KMS-11 (cell line): Measurements from ENCODE around the gene SERHL2.
A peak's percentile ranks its signal among the peaks of the same experiment; 100 is the strongest.
"Not testable (repeated sequence)": the region's sequence is repeated elsewhere in the genome, so short reads cannot be mapped to it uniquely, and the experiment has no call there.

ENCODE experiments used
- H2AFZ ChIP-seq: fragments of 200-600 bp; sonication (generic); 2 replicates; pipeline ENCODE4 v1.6.1; 2016; ENCODE audit warnings: antibody characterized with exemption, mixed run types, low read depth
- H3K27ac ChIP-seq: fragments of 200-600 bp; sonication (generic); 2 replicates; pipeline ENCODE4 v1.6.1; 2016; ENCODE audit warnings: mild to moderate bottlenecking, mixed run types
- H3K27me3 ChIP-seq: fragments of 200-600 bp; sonication (generic); 2 replicates; pipeline ENCODE4 v1.6.1; 2017; ENCODE audit warnings: mild to moderate bottlenecking, low read depth, mixed run types, moderate library complexity; ENCODE audit not compliant: insufficient read depth
- H3K36me3 ChIP-seq: fragments of 200-600 bp; sonication (generic); 2 replicates; pipeline ENCODE4 v1.6.1; 2017; ENCODE audit warnings: mild to moderate bottlenecking, mixed run types; ENCODE audit not compliant: insufficient read depth
- H3K4me1 ChIP-seq: fragments of 200-600 bp; sonication (generic); 2 replicates; pipeline ENCODE4 v1.6.1; 2016; ENCODE audit warnings: mild to moderate bottlenecking, low read depth, mixed run types; ENCODE audit not compliant: poor library complexity, severe bottlenecking
- H3K4me2 ChIP-seq: fragments of 200-600 bp; sonication (generic); 2 replicates; pipeline ENCODE4 v1.7.0; 2016; ENCODE audit warnings: mild to moderate bottlenecking, mixed run types
- H3K4me3 ChIP-seq: fragments of 200-600 bp; sonication (generic); IDR thresholded peaks from 2 replicates; pipeline ENCODE4 v1.6.1; 2017; ENCODE audit warnings: low read depth, low read length, mixed read lengths; ENCODE audit not compliant: insufficient read depth
- H3K79me2 ChIP-seq: fragments of 200-600 bp; sonication (generic); 2 replicates; pipeline ENCODE4 v1.6.1; 2016; ENCODE audit warnings: low read depth, mixed run types; ENCODE audit not compliant: insufficient read depth
- H3K9ac ChIP-seq: fragments of 200-600 bp; sonication (generic); 2 replicates; pipeline ENCODE4 v1.6.1; 2016; ENCODE audit warnings: mild to moderate bottlenecking, mixed run types
- H4K20me1 ChIP-seq: fragments of 200-600 bp; sonication (generic); 2 replicates; pipeline ENCODE4 v1.6.1; 2016; ENCODE audit warnings: mild to moderate bottlenecking, mixed run types; ENCODE audit not compliant: insufficient read depth
- TF ChIP-seq, protein P1 (sequence below): fragments of 200-600 bp; sonication (generic); conservative IDR thresholded peaks from 2 replicates; pipeline ENCODE4 v1.6.1; 2017; ENCODE audit warnings: low read depth, mild to moderate bottlenecking, antibody characterized with exemption, low read length, moderate library complexity, mixed read lengths

SERHL2 gene

DNA sequence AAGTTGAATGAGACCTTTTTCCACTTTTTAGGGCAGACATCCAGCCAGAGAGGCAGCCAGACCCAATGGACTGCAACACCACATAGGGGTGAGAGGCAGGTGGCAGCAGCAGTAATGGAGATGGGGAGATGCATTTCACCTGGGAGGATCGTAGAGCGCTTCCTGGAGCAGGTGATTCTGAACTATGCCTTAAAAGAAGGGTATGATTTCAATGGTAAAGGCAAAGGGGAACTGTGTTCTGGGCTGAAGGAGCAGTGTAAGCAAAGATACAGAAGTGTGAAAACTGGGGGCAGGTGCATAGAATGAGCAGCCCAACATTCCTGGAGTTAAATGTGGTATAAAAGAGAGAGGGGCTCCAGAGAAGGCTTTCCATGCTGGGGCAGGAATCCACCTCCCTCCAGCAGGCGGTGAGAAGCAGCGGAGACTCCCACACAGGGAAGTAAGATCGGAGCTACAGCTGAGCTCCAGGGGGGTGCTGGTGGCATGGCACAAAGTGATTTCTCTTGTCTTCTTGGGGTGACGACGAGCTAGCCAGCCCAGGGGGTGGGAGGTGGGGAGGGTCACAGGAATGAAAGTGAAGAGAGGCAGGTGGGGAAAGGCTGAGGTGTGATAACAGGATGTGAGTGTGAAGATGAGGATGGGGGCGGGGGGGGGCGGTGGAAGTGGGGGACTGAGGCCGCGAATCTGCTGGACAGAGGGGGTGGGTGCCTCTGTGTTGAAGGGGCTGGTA, 4.3 kb upstream of the SERHL2 start:
- Histone ChIP-seq H2AFZ (no peak overlapping the region), H3K9ac (no peak overlapping the region), H3K4me3 (no peak overlapping the region), H4K20me1 (no peaks in the 10 kb centered on the region), H3K36me3 (no peaks in the 10 kb centered on the region), H3K27ac (no peak overlapping the region), H3K27me3 (peaks cover 72% of the 10 kb centered on the region), H3K4me2 (no peak overlapping the region), H3K79me2 (no peaks in the 10 kb centered on the region), H3K4me1 (peaks cover 23% of the 10 kb centered on the region)
- TF ChIP-seq, protein P1, sequence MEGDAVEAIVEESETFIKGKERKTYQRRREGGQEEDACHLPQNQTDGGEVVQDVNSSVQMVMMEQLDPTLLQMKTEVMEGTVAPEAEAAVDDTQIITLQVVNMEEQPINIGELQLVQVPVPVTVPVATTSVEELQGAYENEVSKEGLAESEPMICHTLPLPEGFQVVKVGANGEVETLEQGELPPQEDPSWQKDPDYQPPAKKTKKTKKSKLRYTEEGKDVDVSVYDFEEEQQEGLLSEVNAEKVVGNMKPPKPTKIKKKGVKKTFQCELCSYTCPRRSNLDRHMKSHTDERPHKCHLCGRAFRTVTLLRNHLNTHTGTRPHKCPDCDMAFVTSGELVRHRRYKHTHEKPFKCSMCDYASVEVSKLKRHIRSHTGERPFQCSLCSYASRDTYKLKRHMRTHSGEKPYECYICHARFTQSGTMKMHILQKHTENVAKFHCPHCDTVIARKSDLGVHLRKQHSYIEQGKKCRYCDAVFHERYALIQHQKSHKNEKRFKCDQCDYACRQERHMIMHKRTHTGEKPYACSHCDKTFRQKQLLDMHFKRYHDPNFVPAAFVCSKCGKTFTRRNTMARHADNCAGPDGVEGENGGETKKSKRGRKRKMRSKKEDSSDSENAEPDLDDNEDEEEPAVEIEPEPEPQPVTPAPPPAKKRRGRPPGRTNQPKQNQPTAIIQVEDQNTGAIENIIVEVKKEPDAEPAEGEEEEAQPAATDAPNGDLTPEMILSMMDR: no peak

DNA sequence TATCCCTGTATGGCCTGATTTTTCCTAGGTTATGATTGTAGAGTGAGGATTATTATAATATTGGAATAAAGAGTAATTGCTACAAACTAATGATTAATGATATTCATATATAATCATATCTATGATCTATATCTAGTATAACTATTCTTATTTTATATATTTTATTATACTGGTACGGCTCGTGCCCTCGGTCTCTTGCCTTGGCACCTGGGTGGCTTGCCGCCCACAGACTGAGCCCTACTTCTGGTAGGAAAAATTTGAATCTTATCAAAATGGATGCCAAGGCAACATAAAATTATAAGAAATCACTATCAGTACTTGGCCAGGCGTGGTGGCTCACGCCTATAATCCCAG, 1.5 kb upstream of the SERHL2 start:
- H3K4me2 ChIP-seq, H3K27ac ChIP-seq, H3K9ac ChIP-seq, H2AFZ ChIP-seq, H3K4me3 ChIP-seq, H3K79me2 ChIP-seq, H3K36me3 ChIP-seq, H4K20me1 ChIP-seq: not testable (repeated sequence)
- TF ChIP-seq, protein P1: 0 out of 2 replicates have a peak, but pooled peaks have one; percentile 4
- H3K4me1 ChIP-seq: peaks cover 23% of the 10 kb centered on the region
- H3K27me3 ChIP-seq: peaks cover 54% of the 10 kb centered on the region

DNA sequence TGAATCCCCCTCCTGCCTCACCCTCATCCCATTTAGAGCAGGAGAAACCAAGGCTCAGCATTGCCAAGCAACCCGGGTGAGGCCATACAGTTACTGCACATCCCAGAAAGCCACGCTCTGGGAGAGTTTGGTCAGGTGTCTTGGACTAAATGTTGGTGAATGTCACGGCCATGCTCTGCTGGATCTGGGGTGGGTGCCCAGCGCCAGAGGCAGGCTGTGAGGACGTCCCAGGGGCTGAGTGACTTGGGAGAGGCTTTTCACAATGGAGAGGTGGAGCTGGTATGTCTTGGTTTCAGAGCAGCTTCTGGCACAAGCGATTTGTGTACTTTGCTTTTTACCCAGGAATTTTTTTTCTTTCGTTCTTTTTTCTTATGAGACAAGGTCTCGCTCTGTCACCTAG, 6.6 kb downstream of the SERHL2 start:
- H3K4me3 ChIP-seq: no peak overlapping the region
- no peak overlapping the region for H3K9ac ChIP-seq
- H3K79me2 ChIP-seq: no peaks in the 10 kb centered on the region
- H2AFZ ChIP-seq: no peak overlapping the region
- no peaks in the 10 kb centered on the region for H3K27me3 ChIP-seq
- H3K36me3 ChIP-seq: no peaks in the 10 kb centered on the region
- TF ChIP-seq, protein P1: no peak
- no peaks in the 10 kb centered on the region for H3K4me1 ChIP-seq
- H4K20me1 ChIP-seq: no peaks in the 10 kb centered on the region
- H3K4me2 ChIP-seq: no peak overlapping the region
- H3K27ac ChIP-seq: no peak overlapping the region

DNA sequence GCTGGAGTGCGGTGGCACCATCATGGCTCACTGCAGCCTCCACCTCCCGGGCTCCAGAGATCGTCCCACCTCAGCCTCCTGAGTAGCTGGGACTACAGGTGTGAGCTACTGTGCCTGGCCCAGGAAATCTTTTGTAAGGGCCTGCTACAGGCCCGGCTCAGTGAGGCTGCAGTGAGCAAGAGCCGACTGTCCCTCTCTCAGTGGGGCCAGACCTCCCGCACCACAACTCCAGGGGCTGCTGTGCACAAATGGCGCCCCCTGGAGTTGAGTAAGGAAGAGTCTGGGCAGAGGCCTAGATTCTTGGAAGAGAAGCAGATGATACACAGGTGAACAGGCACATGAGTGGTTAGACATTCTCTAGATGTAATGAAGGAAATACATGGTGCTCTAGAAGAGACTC, 7.0 kb downstream of the SERHL2 start:
- TF ChIP-seq, protein P1: peak; percentile 68
- H3K36me3 ChIP-seq: no peaks in the 10 kb centered on the region

More for the DNA sequence above, 7.0 kb downstream of the SERHL2 start:
- Histone ChIP-seq H3K9ac (no peak overlapping the region), H3K79me2 (no peaks in the 10 kb centered on the region), H4K20me1 (no peaks in the 10 kb centered on the region), H3K27me3 (no peaks in the 10 kb centered on the region), H3K4me1 (no peaks in the 10 kb centered on the region), H3K4me2 (no peak overlapping the region), H3K27ac (no peak overlapping the region), H2AFZ (no peak overlapping the region), H3K4me3 (no peak overlapping the region)
